Tibial nerve (tissue), 4 donors: ENCODE results near the gene IL17F.

Experiments used
- CTCF ChIP-seq, 5 experiments: fragments of 200-600 bp in 3 of 5; fragments of 450-650 bp in 2 of 5; sonication (generic) in 3 of 5; IDR thresholded peaks; one replicate each; pipeline ENCODE4 v1.5.1; 2016 to 2019; ENCODE audit warnings: antibody characterized with exemption in 5 of 5, mild to moderate bottlenecking in 3 of 5, moderate library complexity in 2 of 5
- EP300 ChIP-seq, 2 donors: sonication (generic); formaldehyde crosslinking; IDR thresholded peaks; one replicate each; pipeline ENCODE4 v1.6.1; 2017; ENCODE audit warnings: antibody characterized with exemption in 2 of 2, mild to moderate bottlenecking in 1 of 2
- POLR2A ChIP-seq, 2 donors: fragments of 450-650 bp; IDR thresholded peaks; one replicate each; pipeline ENCODE4 v1.6.1; 2017; ENCODE audit warnings: antibody characterized with exemption in 2 of 2, mild to moderate bottlenecking in 2 of 2, moderate library complexity in 2 of 2

- TF ChIP-seq CTCF (IDR thresholded peaks at IDR 0.05) (no peak), EP300 (IDR thresholded peaks at IDR 0.05) (no peak), POLR2A (IDR thresholded peaks at IDR 0.05) (no peak)
These were observed 12.7 kb downstream of the IL17F start for GRCh38 chr6:52231406-52232127.
